GM12801 (cell line): ENCODE data around the gene GABBR2.

ENCODE experiments used
- CTCF ChIP-seq: IDR thresholded peaks from one replicate; pipeline ENCODE4 v1.5.1; 2011; ENCODE audit warnings: control low read depth; ENCODE audit not compliant: insufficient read length; ENCODE audit errors: extremely low read depth

GABBR2 gene

GRCh38 chr9:98289614-98290201 lies 419.0 kb downstream of the GABBR2 start:
- TF ChIP-seq CTCF, result no peak

GRCh38 chr9:98288881-98289280 lies 419.9 kb downstream of the GABBR2 start:
- no peak for TF ChIP-seq CTCF

GRCh38 chr9:98287384-98287783 lies 421.4 kb downstream of the GABBR2 start:
- no peak for TF ChIP-seq CTCF

- no peak for TF ChIP-seq CTCF
These were observed 423.3 kb downstream of the GABBR2 start for GRCh38 chr9:98285446-98285845.

- no peak for TF ChIP-seq CTCF
These were observed 424.0 kb downstream of the GABBR2 start for GRCh38 chr9:98284754-98285153.

- no peak for TF ChIP-seq CTCF
These were observed 427.5 kb downstream of the GABBR2 start for GRCh38 chr9:98281281-98281680.

GRCh38 chr9:98280574-98280973 lies 428.2 kb downstream of the GABBR2 start:
- TF ChIP-seq CTCF, result no peak

- no peak for TF ChIP-seq CTCF
These were observed 428.6 kb downstream of the GABBR2 start for GRCh38 chr9:98280162-98280561.
